ENCODE results near the gene BTF3.
"Not testable (repeated sequence)": the region's sequence is repeated elsewhere in the genome, so short reads cannot be mapped to it uniquely, and the experiment has no call there.

The BTF3 gene

DNA sequence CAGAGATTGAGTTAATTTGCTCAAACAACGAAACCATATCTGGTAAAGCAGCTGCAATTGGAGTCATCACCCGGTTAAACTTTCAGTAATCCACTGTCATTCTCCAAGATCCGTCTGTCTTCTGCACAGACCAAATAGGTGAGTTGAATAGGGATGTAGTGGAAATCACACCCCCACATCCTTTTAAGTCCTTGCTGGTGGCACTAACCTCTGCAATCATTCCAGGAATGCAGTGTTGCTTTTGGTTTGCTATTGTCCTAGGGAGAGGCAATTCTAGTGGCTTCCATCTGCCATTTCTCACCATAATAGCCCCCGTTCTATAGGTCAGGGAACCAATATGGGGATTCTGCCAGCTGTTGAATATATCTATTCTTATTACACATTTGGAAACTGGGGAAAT, 14.6 kb upstream of the BTF3 start:
- H3K9ac ChIP-seq, result no peak overlapping the region
- H4K20me1 ChIP-seq (ENCODE audit: insufficient read depth), result no peaks in the 10 kb centered on the region
- no peak overlapping the region for H3K27ac ChIP-seq
- H3K36me3 ChIP-seq (ENCODE audit: insufficient read depth), result no peaks in the 10 kb centered on the region
- H3K4me2 ChIP-seq, result no peak overlapping the region
- TF ChIP-seq, protein P1, sequence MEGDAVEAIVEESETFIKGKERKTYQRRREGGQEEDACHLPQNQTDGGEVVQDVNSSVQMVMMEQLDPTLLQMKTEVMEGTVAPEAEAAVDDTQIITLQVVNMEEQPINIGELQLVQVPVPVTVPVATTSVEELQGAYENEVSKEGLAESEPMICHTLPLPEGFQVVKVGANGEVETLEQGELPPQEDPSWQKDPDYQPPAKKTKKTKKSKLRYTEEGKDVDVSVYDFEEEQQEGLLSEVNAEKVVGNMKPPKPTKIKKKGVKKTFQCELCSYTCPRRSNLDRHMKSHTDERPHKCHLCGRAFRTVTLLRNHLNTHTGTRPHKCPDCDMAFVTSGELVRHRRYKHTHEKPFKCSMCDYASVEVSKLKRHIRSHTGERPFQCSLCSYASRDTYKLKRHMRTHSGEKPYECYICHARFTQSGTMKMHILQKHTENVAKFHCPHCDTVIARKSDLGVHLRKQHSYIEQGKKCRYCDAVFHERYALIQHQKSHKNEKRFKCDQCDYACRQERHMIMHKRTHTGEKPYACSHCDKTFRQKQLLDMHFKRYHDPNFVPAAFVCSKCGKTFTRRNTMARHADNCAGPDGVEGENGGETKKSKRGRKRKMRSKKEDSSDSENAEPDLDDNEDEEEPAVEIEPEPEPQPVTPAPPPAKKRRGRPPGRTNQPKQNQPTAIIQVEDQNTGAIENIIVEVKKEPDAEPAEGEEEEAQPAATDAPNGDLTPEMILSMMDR (conservative IDR thresholded peaks at IDR 0.05; ENCODE audit: low read depth, low read length), result no peak
- no peak overlapping the region for H3K4me3 ChIP-seq (IDR thresholded peaks at IDR 0.05; ENCODE audit: insufficient read depth, low read depth, low read length)
- no peaks in the 10 kb centered on the region for H3K79me2 ChIP-seq (ENCODE audit: insufficient read depth, low read depth)
- H2AFZ ChIP-seq (ENCODE audit: low read depth), result no peak overlapping the region
- H3K27me3 ChIP-seq (ENCODE audit: insufficient read depth, low read depth), result no peaks in the 10 kb centered on the region
- H3K4me1 ChIP-seq (ENCODE audit: low read depth, poor library complexity, severe bottlenecking), result peaks cover 14% of the 10 kb centered on the region

DNA sequence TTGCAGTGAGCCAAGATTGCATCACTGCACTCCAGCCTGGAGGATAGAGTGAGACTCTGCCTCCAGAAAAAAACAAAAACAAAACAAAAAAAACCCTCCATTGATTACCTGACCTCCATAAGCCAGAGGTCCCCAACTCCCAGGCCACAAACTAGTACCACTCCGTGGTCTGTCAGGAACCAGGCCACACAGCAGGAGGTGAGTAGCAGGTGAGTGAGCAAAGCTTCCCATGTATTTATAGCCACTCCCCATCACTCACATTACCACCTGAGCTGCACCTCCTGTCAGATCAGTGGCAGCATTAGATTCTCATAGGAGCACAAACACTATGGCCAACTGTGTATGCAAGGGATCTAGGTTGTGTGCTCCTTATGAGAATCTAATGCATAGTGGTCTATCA, 13.7 kb upstream of the BTF3 start:
- H3K27ac ChIP-seq, result no peak overlapping the region
- H3K36me3 ChIP-seq (ENCODE audit: insufficient read depth), result no peaks in the 10 kb centered on the region
- no peak overlapping the region for H3K9ac ChIP-seq
- H3K79me2 ChIP-seq (ENCODE audit: insufficient read depth, low read depth), result no peaks in the 10 kb centered on the region
- no peak overlapping the region for H3K4me2 ChIP-seq
- no peak overlapping the region for H3K4me3 ChIP-seq (IDR thresholded peaks at IDR 0.05; ENCODE audit: insufficient read depth, low read depth, low read length)
- H4K20me1 ChIP-seq (ENCODE audit: insufficient read depth), result no peaks in the 10 kb centered on the region
- peaks cover 14% of the 10 kb centered on the region for H3K4me1 ChIP-seq (ENCODE audit: low read depth, poor library complexity, severe bottlenecking)
- TF ChIP-seq, protein P1 (conservative IDR thresholded peaks at IDR 0.05; ENCODE audit: low read depth, low read length), result no peak
- no peaks in the 10 kb centered on the region for H3K27me3 ChIP-seq (ENCODE audit: insufficient read depth, low read depth)
- no peak overlapping the region for H2AFZ ChIP-seq (ENCODE audit: low read depth)

DNA sequence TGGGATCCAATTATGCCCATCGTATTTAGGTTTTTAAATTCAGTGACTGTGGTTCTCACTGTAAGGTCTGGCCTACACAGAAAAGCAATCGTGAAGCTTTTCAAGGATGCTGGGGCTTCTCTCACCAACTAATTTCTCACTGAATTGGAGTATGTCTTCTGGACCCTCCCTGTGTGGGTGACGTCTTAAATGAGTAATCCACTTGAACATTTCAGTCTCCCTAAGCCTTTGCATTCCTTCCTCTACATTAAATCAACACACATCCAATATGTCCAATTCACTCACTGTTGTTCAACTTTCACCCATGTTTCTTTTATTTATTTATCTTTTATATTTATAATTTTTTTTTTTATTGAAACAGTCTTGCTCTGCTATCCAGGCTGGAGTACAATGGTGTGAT, 12.5 kb upstream of the BTF3 start:
- Histone ChIP-seq H3K27me3 (ENCODE audit: insufficient read depth, low read depth) (no peaks in the 10 kb centered on the region), H3K4me3 (IDR thresholded peaks at IDR 0.05; ENCODE audit: insufficient read depth, low read depth, low read length) (no peak overlapping the region), H2AFZ (ENCODE audit: low read depth) (no peak overlapping the region), H3K36me3 (ENCODE audit: insufficient read depth) (no peaks in the 10 kb centered on the region), H3K4me1 (ENCODE audit: low read depth, poor library complexity, severe bottlenecking) (peaks cover 2% of the 10 kb centered on the region), H4K20me1 (ENCODE audit: insufficient read depth) (no peaks in the 10 kb centered on the region), H3K4me2 (no peak overlapping the region), H3K79me2 (ENCODE audit: insufficient read depth, low read depth) (no peaks in the 10 kb centered on the region), H3K27ac (no peak overlapping the region), H3K9ac (no peak overlapping the region)
- TF ChIP-seq, protein P1 (conservative IDR thresholded peaks at IDR 0.05; ENCODE audit: low read depth, low read length), result no peak

DNA sequence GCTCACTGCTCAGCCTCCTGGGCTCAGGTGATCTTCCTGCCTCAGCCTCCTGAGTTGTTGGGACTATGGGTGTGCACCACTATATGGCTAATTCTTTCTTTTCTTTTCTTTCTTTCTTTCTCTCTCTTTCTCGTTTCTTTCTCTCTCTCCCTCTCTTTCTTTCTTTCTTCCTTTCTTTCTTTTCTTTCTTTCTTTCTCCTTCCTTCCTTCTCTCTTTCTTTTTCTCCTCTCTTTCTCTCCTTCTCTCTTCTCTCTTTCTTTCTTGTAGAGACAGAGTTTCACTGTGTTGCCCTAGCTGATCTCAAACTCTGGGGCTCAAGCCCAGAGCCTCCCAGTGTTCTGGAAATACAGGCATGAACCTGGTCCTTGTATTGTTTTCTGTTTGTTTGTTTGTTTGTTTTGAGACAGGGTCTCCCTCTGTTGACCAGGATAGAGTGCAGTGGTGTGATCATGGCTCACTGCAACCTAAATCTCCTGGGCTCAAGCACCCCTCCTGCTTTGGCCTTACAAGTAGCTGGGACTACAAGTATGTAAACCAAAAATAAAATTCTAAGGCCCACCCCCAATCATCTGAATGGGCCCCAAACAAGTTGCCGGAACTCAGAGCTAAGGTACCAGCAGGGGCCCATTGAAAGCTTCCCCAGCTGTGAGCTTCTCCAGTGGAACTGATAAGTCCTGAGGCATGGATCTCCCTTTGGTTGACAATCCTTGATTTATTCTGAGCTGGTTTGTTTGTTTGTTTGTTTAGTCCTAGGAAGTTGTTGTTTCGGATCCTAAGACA, 11.9 kb upstream of the BTF3 start:
- no peaks in the 10 kb centered on the region for H3K79me2 ChIP-seq (ENCODE audit: insufficient read depth, low read depth)
- H2AFZ ChIP-seq (ENCODE audit: low read depth), result no peak overlapping the region
- no peaks in the 10 kb centered on the region for H4K20me1 ChIP-seq (ENCODE audit: insufficient read depth)
- no peaks in the 10 kb centered on the region for H3K27me3 ChIP-seq (ENCODE audit: insufficient read depth, low read depth)
- H3K4me2 ChIP-seq, result no peak overlapping the region
- no peak overlapping the region for H3K27ac ChIP-seq
- no peaks in the 10 kb centered on the region for H3K4me1 ChIP-seq (ENCODE audit: low read depth, poor library complexity, severe bottlenecking)
- no peak overlapping the region for H3K9ac ChIP-seq
- H3K36me3 ChIP-seq (ENCODE audit: insufficient read depth), result no peaks in the 10 kb centered on the region
- H3K4me3 ChIP-seq (IDR thresholded peaks at IDR 0.05; ENCODE audit: insufficient read depth, low read depth, low read length), result no peak overlapping the region
- TF ChIP-seq, protein P1 (conservative IDR thresholded peaks at IDR 0.05; ENCODE audit: low read depth, low read length), result no peak

DNA sequence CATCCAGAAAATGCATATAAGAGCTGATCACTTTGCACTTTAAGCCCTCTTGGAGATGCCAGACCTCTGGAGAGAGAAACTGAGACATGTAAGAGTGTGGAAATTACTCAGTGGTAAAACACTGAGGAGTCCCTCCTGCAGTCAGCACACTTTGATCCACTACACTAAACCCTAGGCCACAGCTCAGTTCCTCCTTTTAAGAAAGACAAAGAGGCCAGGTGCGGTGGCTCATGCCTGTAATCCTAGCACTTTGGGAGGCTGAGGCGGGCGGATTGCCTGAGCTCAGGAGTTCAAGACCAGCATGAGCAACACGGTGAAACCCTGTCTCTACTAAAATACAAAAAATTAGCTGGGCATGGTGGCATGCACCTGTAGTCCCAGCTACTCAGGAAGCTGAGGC, 11.0 kb upstream of the BTF3 start:
- not testable (repeated sequence) for H3K9ac ChIP-seq; H3K27ac ChIP-seq; H3K79me2 ChIP-seq (ENCODE audit: insufficient read depth, low read depth); H3K27me3 ChIP-seq (ENCODE audit: insufficient read depth, low read depth); H3K4me2 ChIP-seq; H2AFZ ChIP-seq (ENCODE audit: low read depth); H4K20me1 ChIP-seq (ENCODE audit: insufficient read depth); H3K36me3 ChIP-seq (ENCODE audit: insufficient read depth); H3K4me1 ChIP-seq (ENCODE audit: low read depth, poor library complexity, severe bottlenecking); H3K4me3 ChIP-seq (IDR thresholded peaks at IDR 0.05; ENCODE audit: insufficient read depth, low read depth, low read length)

Data from KMS-11 (cell line).